RWPE1 (cell line): ENCODE results near the gene INIP.

ENCODE experiments used
- CTCF ChIA-PET: fragments of 350-600 bp; sonication (Branson Sonifier 250); formaldehyde crosslinking; extraction: SDS; loops from one replicate; lab custom pipeline; 2021; lab: Yijun Ruan, JAX
- POLR2A ChIA-PET: fragments of 400-600 bp; formaldehyde crosslinking; extraction: SDS; loops from one replicate; lab custom pipeline; 2020; ENCODE audit warnings: antibody characterized with exemption; ENCODE audit not compliant: low non-redundant PET; lab: Yijun Ruan, JAX
- DNase-seq: peaks from one replicate; pipeline ENCODE4 v3.0.0; 2012; ENCODE audit warnings: low spot score
- H3K27ac ChIP-seq: fragments of 450-650 bp; 2 replicates; pipeline ENCODE4 v1.5.1; 2017
- CTCF ChIP-seq: fragments of 450-650 bp; conservative IDR thresholded peaks from 2 replicates; pipeline ENCODE4 v1.5.1; 2017; ENCODE audit warnings: low read depth, mild to moderate bottlenecking

INIP gene

DNA sequence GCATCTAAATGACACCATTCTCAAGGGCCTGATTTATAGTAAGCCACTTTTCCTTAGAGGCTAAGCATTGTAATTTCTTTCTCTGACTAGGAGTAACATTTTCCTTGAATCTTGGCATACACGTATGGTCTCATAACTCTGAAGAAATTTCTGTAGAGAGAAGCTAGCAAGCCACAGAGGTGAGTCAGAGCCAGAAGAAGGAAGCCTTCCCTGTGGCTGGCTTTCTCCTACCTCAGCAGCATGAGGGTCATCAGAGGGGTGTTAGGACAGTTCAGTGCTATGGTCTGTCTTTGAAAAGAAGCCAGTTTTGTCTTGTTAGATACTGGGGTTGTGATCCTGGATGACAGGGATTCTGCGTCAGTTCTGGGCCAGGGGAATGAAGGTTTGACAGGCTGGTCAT lies 35.8 kb upstream of the INIP start:
- CTCF ChIA-PET, result no interaction called here
- peak; percentile 76 for DNase-seq
- H3K27ac ChIP-seq, result no peak overlapping the region; the same call in 1 of the 2 replicates
- no peak for TF ChIP-seq CTCF
- POLR2A ChIA-PET, result no interaction called here

DNA sequence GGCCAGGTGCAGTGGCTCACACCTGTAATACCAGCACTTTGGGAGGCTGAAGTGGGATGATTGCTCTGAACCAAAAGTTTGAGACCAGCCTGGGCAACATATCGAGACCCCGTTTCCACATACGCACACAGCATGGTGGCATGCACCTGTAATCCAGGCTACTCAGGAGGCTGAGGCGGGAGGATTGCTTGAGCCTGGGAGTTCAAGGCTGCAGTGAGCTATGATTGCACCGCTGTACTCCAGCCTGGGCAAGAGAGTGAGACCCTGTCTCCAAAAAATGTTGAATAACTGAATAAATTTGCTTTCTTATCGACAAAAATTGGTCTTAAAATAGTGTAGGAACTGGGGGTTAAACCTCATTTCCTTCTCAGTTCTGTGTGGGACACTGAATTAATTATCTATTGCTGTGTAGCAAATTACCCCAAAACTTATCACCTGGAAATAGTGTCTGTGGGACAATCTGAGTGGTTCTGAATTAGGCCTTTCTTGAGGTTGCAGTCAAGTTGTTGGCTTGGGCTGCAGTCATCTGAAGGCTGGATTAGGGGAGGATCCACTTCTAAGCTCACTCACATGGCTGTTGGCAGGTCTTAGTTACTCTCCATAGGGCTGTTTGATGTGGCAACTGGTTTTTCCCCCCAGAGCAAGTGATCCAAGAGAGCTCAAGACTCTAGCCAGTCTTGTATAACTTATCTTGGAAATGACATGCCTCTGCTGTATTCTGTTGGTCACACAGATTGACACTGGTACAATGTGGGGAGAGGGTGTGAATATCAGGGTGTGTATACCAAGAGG lies 34.6 kb upstream of the INIP start:
- ChIA-PET CTCF (interaction anchor here (0.6 kb wide), 1 partner anchor 41 kb away, joined by 3 read pairs; no protein-coding TSS in a partner anchor), POLR2A (no interaction called here)
- H3K27ac ChIP-seq, result no peak overlapping the region
- no peak for TF ChIP-seq CTCF
- no peak for DNase-seq

DNA sequence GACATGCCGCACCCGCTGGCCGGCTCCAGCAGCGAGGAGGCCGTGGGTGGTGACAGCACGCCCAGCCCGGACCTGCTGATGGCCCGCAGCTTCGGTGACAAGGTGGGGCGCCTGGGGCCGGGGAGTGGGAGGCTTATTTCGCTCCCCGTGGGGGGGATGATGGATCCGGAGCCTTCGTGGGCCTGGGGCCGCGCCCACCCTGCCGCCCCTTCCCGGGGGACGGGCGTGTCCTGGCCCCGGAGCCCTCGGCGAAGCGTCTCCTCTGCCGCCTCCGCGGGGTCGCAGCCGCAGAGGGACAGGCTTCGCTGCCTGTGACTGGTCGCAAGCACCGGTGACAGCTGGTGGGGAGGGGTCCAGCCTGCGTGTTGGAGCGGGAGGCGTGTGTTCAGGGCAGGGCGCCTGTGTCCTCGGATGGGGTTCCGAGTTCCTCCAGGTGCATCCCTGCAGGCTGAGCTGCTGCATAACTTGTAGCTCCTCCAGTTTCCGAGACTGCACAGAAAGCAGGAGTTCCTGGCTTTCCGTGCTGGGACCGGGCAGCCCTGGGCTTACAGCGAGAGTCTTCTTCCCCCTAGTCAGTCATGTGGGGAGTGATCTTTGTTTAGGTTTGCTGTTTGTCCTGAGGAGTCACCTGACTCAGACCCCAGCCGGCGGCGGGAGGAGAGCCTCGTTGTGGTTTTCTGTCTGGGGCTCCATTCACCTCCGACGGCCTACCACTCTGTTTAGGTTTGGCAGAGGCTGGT lies 33.3 kb upstream of the INIP start:
- H3K27ac ChIP-seq, result peak overlapping the region; percentile 68
- POLR2A ChIA-PET, result interaction anchor here (0.6 to 1.9 kb wide), 3 partner anchors 33 to 472 kb away, joined by 3 to 6 read pairs (median 3); partner anchors contain the start of gene INIP
- no peak for TF ChIP-seq CTCF
- peak; percentile 81 for DNase-seq
- CTCF ChIA-PET, result interaction anchor here (0.5 kb wide), 1 partner anchor 220 kb away, joined by 3 read pairs; no protein-coding TSS in a partner anchor

DNA sequence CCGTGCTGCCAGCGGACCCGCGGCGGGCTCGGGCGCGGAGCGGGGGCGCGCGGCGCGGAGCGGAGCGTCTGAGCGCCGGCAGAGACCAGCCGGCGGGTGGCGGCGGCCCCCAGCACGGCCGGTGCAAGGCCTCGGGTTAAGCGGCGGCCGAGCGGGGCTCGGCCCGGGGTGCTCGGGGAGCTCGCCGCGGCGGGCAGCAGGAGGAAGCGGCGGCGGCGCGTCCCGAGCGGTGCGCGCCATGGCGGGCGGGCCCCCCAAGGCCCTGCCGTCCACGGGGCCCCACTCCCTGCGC lies 32.8 kb upstream of the INIP start:
- no peak for TF ChIP-seq CTCF
- peak overlapping the region; percentile 68 for H3K27ac ChIP-seq
- ChIA-PET CTCF (no interaction called here), POLR2A (interaction anchor here (1.9 kb wide), 1 partner anchor 33 kb away, joined by 6 read pairs; the partner anchor contains the start of gene INIP)
- DNase-seq, result no peak

- POLR2A ChIA-PET, result interaction anchor here (0.6 to 1.9 kb wide), 3 partner anchors 24 to 612 kb away, joined by 3 to 6 read pairs (median 3); partner anchors contain the start of gene INIP
- DNase-seq, result peak; percentile 98
- no peak for TF ChIP-seq CTCF
- CTCF ChIA-PET, result no interaction called here
- H3K27ac ChIP-seq, result peak within 1 kb of the TSS; percentile 68
Observed at GRCh38 chr9:112750016-112750763, 32.3 kb upstream of the INIP start, which contains the start of gene SNX30. Gene SNX30, plus strand, starts transcription at chr9:112750760. Its CDS starts 242 bp downstream, at chr9:112751002.

- TF ChIP-seq CTCF, result no peak
- CTCF ChIA-PET, result no interaction called here
- POLR2A ChIA-PET, result no interaction called here
- no peak for DNase-seq
- no peak overlapping the region for H3K27ac ChIP-seq
Observed at GRCh38 chr9:112747094-112747493, 29.2 kb upstream of the INIP start.
